PC-3 (cell line): ENCODE results near the gene BZW2. TPM values are rescaled to one million over a fixed set of nuclear protein-coding genes. Genes with fewer than 3 reads are reported as not detected.

Experiments
- ATAC-seq: fragments of 200-7000 bp; cut with Tn5 transposase; 2 replicates; pipeline ENCODE4 v1.9.1; 2020; ENCODE audit warnings: mild to moderate bottlenecking, moderate library complexity
- BruUV-seq: library from RNA; stranded (reverse); fragments of 400-500 nt; replicated peaks from 2 replicates; lab custom pipeline; 2021; lab: Mats Ljungman, UMichigan
- CTCF ChIA-PET: fragments of 300-600 bp; sonication (Branson Sonifier 250); formaldehyde crosslinking; loops from one replicate; lab custom pipeline; 2022; ENCODE audit warnings: antibody characterized with exemption; lab: Charles Lee
- POLR2A ChIA-PET: fragments of 300-600 bp; sonication (Branson Sonifier 250); formaldehyde crosslinking; loops from one replicate; lab custom pipeline; 2022; ENCODE audit warnings: antibody characterized with exemption; ENCODE audit not compliant: unreplicated experiment; lab: Charles Lee
- DNase-seq: peaks from one replicate; pipeline ENCODE4 v3.0.0-alpha.2; 2015
- H2AFZ ChIP-seq: fragments of 300-600 bp; sonication (generic); 2 replicates; pipeline ENCODE4 v1.6.0; 2016; ENCODE audit warnings: antibody characterized with exemption, low read length
- H3F3A ChIP-seq: fragments of 300-600 bp; sonication (generic); one replicate; pipeline ENCODE4 v1.6.0; 2017; ENCODE audit warnings: antibody characterized with exemption, low read length, control low read depth, mild to moderate bottlenecking; ENCODE audit not compliant: unreplicated experiment
- H3K27ac ChIP-seq: fragments of 300-600 bp; sonication (generic); 2 replicates; pipeline ENCODE4 v1.5.1; 2016; ENCODE audit warnings: mild to moderate bottlenecking, low read length
- H3K27me3 ChIP-seq: fragments of 300-600 bp; sonication (generic); 2 replicates; pipeline ENCODE4 v1.6.1; 2016; ENCODE audit warnings: low read length, mixed read lengths
- H3K36me3 ChIP-seq: fragments of 300-600 bp; sonication (generic); 2 replicates; pipeline ENCODE4 v1.6.1; 2016; ENCODE audit warnings: low read depth, mixed run types, low read length, mixed read lengths
- H3K4me1 ChIP-seq: fragments of 300-600 bp; sonication (generic); 2 replicates; pipeline ENCODE4 v1.5.1; 2016; ENCODE audit warnings: low read length; ENCODE audit not compliant: insufficient read depth
- H3K4me2 ChIP-seq: fragments of 300-600 bp; sonication (generic); 2 replicates; pipeline ENCODE4 v1.6.0; 2016; ENCODE audit warnings: low read length
- H3K4me3 ChIP-seq: fragments of 300-600 bp; sonication (generic); 2 replicates; pipeline ENCODE4 v1.5.1; 2016; ENCODE audit warnings: mild to moderate bottlenecking, low read length, mixed read lengths
- H3K79me2 ChIP-seq: fragments of 300-600 bp; sonication (generic); 2 replicates; pipeline ENCODE4 v1.6.1; 2017; ENCODE audit warnings: low read length, mixed read lengths
- H3K9ac ChIP-seq: fragments of 300-600 bp; sonication (generic); 2 replicates; pipeline ENCODE4 v1.6.0; 2016; ENCODE audit warnings: mild to moderate bottlenecking, low read length
- H3K9me2 ChIP-seq: fragments of 300-600 bp; sonication (generic); replicated peaks from 2 replicates; pipeline ENCODE4 v1.6.1; 2016; ENCODE audit warnings: mixed run types, low read length, mixed read lengths
- H3K9me3 ChIP-seq: fragments of 300-600 bp; sonication (generic); 2 replicates; pipeline ENCODE4 v1.6.1; 2016; ENCODE audit warnings: low read length, mixed read lengths
- H4K20me1 ChIP-seq: fragments of 300-600 bp; sonication (generic); 2 replicates; pipeline ENCODE4 v1.6.1; 2016; ENCODE audit warnings: low read length, mixed read lengths
- EZH2 ChIP-seq: fragments of 300-600 bp; sonication (generic); IDR thresholded peaks from one replicate; pipeline ENCODE4 v1.6.1; 2017; ENCODE audit warnings: antibody characterized with exemption, mild to moderate bottlenecking, low read length; ENCODE audit not compliant: unreplicated experiment
- EZH2phosphoT487 ChIP-seq: fragments of 300-600 bp; sonication (generic); IDR thresholded peaks from 2 replicates; pipeline ENCODE4 v1.6.1; 2018; ENCODE audit warnings: mild to moderate bottlenecking, antibody characterized with exemption, low read length, borderline replicate concordance
- intact Hi-C: fragments of 100-400 bp; cut with micrococcal nuclease; formaldehyde crosslinking; loops from 2 replicates; pipeline ENCODE4 v1.9.0; 2023
- total RNA-seq: library from RNA; depleted of rRNA; stranded (reverse); fragments of >200 nt; gene quantifications from 2 replicates; pipeline ENCODE4 v1.2.3, GENCODE V29; 2014
- TF ChIP-seq, protein P1 (sequence below): fragments of 300-600 bp; sonication (generic); conservative IDR thresholded peaks from 2 replicates; pipeline ENCODE4 v1.5.1; 2017; ENCODE audit warnings: antibody characterized with exemption, low read depth, mild to moderate bottlenecking, low read length

The BZW2 gene
- total RNA-seq, 1 experiment from 2014 or later = 86.1 TPM

DNA sequence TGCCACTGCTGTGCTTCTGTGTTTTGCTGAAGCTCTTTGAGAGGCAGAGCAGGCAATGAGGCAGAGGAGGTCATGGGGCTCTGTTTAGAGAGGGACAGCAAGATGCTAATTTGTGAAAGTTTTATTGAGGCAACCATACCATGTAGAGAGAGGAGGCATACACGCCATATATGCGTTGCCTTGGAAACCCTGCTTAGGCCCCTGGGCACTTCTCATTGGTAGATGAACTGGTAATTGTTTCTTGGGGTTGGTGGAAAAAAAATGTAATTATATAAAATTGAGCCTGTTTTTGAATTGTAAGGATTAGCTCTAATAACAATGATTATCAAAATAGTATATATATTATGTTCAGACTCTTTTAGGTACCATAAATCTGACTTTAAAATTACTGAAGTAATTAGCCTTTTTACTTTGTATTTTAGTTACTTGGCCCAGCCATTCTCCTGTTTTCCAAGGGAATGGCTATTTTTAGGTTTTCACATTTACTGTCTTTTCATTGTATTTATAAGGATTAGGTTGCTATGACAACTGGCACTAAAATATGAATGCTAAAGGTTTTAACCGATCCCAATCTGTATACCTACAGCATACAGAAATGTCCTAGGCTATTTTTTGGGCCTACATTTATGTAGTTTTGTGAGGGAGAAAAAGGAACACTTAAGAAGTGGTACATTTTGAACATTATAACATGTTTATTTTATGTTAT is 52.4 kb downstream of the BZW2 start:
- no peak for TF ChIP-seq EZH2
- TF ChIP-seq EZH2phosphoT487 = no peak
- TF ChIP-seq, protein P1, sequence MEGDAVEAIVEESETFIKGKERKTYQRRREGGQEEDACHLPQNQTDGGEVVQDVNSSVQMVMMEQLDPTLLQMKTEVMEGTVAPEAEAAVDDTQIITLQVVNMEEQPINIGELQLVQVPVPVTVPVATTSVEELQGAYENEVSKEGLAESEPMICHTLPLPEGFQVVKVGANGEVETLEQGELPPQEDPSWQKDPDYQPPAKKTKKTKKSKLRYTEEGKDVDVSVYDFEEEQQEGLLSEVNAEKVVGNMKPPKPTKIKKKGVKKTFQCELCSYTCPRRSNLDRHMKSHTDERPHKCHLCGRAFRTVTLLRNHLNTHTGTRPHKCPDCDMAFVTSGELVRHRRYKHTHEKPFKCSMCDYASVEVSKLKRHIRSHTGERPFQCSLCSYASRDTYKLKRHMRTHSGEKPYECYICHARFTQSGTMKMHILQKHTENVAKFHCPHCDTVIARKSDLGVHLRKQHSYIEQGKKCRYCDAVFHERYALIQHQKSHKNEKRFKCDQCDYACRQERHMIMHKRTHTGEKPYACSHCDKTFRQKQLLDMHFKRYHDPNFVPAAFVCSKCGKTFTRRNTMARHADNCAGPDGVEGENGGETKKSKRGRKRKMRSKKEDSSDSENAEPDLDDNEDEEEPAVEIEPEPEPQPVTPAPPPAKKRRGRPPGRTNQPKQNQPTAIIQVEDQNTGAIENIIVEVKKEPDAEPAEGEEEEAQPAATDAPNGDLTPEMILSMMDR = no peak
- intact Hi-C loops = loop anchor here (5.0 to 10.0 kb wide), 2 partner anchors 104 to 584 kb away; partner anchors contain the start of gene AGR2
- Histone ChIP-seq H3K27ac (no peak overlapping the region), H3K79me2 (no peaks in the 10 kb centered on the region), H3F3A (no peaks in the 10 kb centered on the region), H4K20me1 (no peaks in the 10 kb centered on the region), H3K27me3 (no peaks in the 10 kb centered on the region), H3K9me2 (no peaks in the 10 kb centered on the region), H3K4me1 (peaks cover 7% of the 10 kb centered on the region), H3K4me2 (no peak overlapping the region), H3K9ac (no peak overlapping the region), H3K4me3 (no peak overlapping the region), H3K9me3 (no peaks in the 10 kb centered on the region), H3K36me3 (peaks cover 74% of the 10 kb centered on the region), H2AFZ (no peak overlapping the region)
- ChIA-PET CTCF (no interaction called here), POLR2A (no interaction called here)
- ATAC-seq (no peak), DNase-seq (no peak)
- no TSS peak for BruUV-seq

DNA sequence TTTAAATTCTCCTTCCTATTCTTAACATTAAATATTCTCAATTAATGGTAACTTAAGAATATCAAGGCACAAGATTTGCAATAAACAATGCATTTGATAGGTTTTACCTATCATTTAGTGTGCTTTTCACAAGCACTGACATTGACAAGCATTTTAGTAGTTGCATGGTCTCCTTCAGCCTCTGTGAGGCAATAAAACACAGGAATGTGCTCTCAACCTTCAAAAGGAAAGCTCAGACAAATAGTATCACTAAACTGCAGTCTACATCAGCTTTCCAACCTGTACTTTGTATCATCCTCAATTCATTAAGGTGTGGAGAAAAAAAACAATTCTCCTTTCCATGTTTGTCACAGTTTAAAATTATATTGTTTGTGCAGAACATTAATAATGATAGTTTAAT is 56.5 kb downstream of the BZW2 start:
- Histone ChIP-seq H2AFZ (no peak overlapping the region), H3K36me3 (peaks cover 78% of the 10 kb centered on the region), H3K4me1 (no peaks in the 10 kb centered on the region), H3K79me2 (no peaks in the 10 kb centered on the region), H3K27ac (no peak overlapping the region), H3F3A (no peaks in the 10 kb centered on the region), H3K9ac (no peak overlapping the region), H3K9me2 (no peaks in the 10 kb centered on the region), H3K9me3 (no peaks in the 10 kb centered on the region), H4K20me1 (no peaks in the 10 kb centered on the region), H3K4me2 (no peak overlapping the region), H3K4me3 (no peak overlapping the region), H3K27me3 (no peaks in the 10 kb centered on the region)
- no peak for ATAC-seq
- TF ChIP-seq EZH2phosphoT487 (no peak), EZH2 (no peak)
- TF ChIP-seq, protein P1 = 0 out of 2 replicates have a peak, but pooled peaks have one; percentile 18
- ChIA-PET CTCF (interaction anchor here (0.6 kb wide), 4 partner anchors 11 to 189 kb away, joined by 3 to 4 read pairs (median 4); no protein-coding TSS in a partner anchor), POLR2A (no interaction called here)
- intact Hi-C loops = loop anchor here (5.0 kb wide), 1 partner anchor 55 kb away; no protein-coding TSS in a partner anchor
- no peak for DNase-seq
- BruUV-seq = no TSS peak

GRCh38 chr7:16708511-16708910 is 62.5 kb downstream of the BZW2 start:
- CTCF ChIA-PET = no interaction called here
- no peak overlapping the region for H3K4me2 ChIP-seq

More at GRCh38 chr7:16708511-16708910, 62.5 kb downstream of the BZW2 start:
- Histone ChIP-seq H3K36me3 (peaks cover 34% of the 10 kb centered on the region), H3K4me3 (no peak overlapping the region), H3K27me3 (no peaks in the 10 kb centered on the region), H3F3A (no peaks in the 10 kb centered on the region), H3K27ac (peak overlapping the region; percentile 46), H3K4me1 (peaks cover 28% of the 10 kb centered on the region), H2AFZ (no peak overlapping the region), H3K9ac (no peak overlapping the region), H3K79me2 (no peaks in the 10 kb centered on the region), H3K9me3 (no peaks in the 10 kb centered on the region), H4K20me1 (no peaks in the 10 kb centered on the region), H3K9me2 (no peaks in the 10 kb centered on the region)
- no TSS peak for BruUV-seq
- POLR2A ChIA-PET = no interaction called here
- TF ChIP-seq, protein P1 = no peak
- no peak for TF ChIP-seq EZH2
- no peak for TF ChIP-seq EZH2phosphoT487
- no peak for DNase-seq
- intact Hi-C loops = no loop called here
- ATAC-seq = no peak
